Measurements from ENCODE around the gene TMX4. TPM values are rescaled to one million over a fixed set of nuclear protein-coding genes. Genes with fewer than 3 reads are reported as not detected.

TMX4 gene
- total RNA-seq, 1 experiment from 2014 or later: 21.2 TPM

GRCh38 chr20:7950387-7950786 is 69.2 kb downstream of the TMX4 start:
- no peak for DNase-seq
- intact Hi-C loops (cut with micrococcal nuclease; ENCODE audit: unreplicated experiment): no loop called here
- Mint-ChIP-seq H3K36me3 (ENCODE audit: insufficient read depth, unreplicated experiment) (no peaks in the 10 kb centered on the region), H3K4me3 (ENCODE audit: low read depth, unreplicated experiment) (no peak overlapping the region), H3K27me3 (ENCODE audit: unreplicated experiment) (peaks cover 40% of the 10 kb centered on the region), H3K4me1 (ENCODE audit: low read depth, unreplicated experiment) (no peaks in the 10 kb centered on the region), H3K27ac (ENCODE audit: unreplicated experiment) (no peak overlapping the region), H3K9me3 (ENCODE audit: low read depth, unreplicated experiment) (no peaks in the 10 kb centered on the region)
- CTCF ChIA-PET: no interaction called here
- no TSS peak for BruUV-seq (replicated peaks)
- no peak for TF ChIP-seq CTCF (IDR thresholded peaks at IDR 0.05; ENCODE audit: unreplicated experiment)

GRCh38 chr20:7943891-7944290 is 75.7 kb downstream of the TMX4 start:
- Mint-ChIP-seq H3K4me1 (ENCODE audit: low read depth, unreplicated experiment) (no peaks in the 10 kb centered on the region), H3K4me3 (ENCODE audit: low read depth, unreplicated experiment) (no peak overlapping the region), H3K36me3 (ENCODE audit: insufficient read depth, unreplicated experiment) (no peaks in the 10 kb centered on the region), H3K27me3 (ENCODE audit: unreplicated experiment) (peaks cover 25% of the 10 kb centered on the region), H3K27ac (ENCODE audit: unreplicated experiment) (no peak overlapping the region), H3K9me3 (ENCODE audit: low read depth, unreplicated experiment) (no peaks in the 10 kb centered on the region)
- CTCF ChIA-PET: no interaction called here
- TF ChIP-seq CTCF (IDR thresholded peaks at IDR 0.05; ENCODE audit: unreplicated experiment): no peak
- intact Hi-C loops (cut with micrococcal nuclease; ENCODE audit: unreplicated experiment): loop anchor here (5.0 kb wide), 1 partner anchor 43 kb away; no protein-coding TSS in a partner anchor
- no peak for DNase-seq
- no TSS peak for BruUV-seq (replicated peaks)

- Mint-ChIP-seq H3K4me1 (ENCODE audit: low read depth, unreplicated experiment) (no peaks in the 10 kb centered on the region), H3K4me3 (ENCODE audit: low read depth, unreplicated experiment) (no peak within 1 kb of the TSS), H3K27me3 (ENCODE audit: unreplicated experiment) (no peaks in the 10 kb centered on the region), H3K36me3 (ENCODE audit: insufficient read depth, unreplicated experiment) (no peaks in the 10 kb centered on the region), H3K9me3 (ENCODE audit: low read depth, unreplicated experiment) (no peaks in the 10 kb centered on the region), H3K27ac (ENCODE audit: unreplicated experiment) (no peak within 1 kb of the TSS)
- DNase-seq: no peak
- no TSS peak for BruUV-seq (replicated peaks)
- CTCF ChIA-PET: no interaction called here
- intact Hi-C loops (cut with micrococcal nuclease; ENCODE audit: unreplicated experiment): loop anchor here (5.0 kb wide), 1 partner anchor 47 kb away; no protein-coding TSS in a partner anchor
- no peak for TF ChIP-seq CTCF (IDR thresholded peaks at IDR 0.05; ENCODE audit: unreplicated experiment)
These were observed 79.2 kb downstream of the TMX4 start, which contains the start of gene HAO1 for GRCh38 chr20:7940341-7940740. HAO1 (minus strand) TSS chr20:7940458; CDS start chr20:7940422, 36 bp downstream.

GRCh38 chr20:7939663-7940062 is 79.9 kb downstream of the TMX4 start:
- H3K4me1 Mint-ChIP-seq (ENCODE audit: low read depth, unreplicated experiment): no peaks in the 10 kb centered on the region
- intact Hi-C loops (cut with micrococcal nuclease; ENCODE audit: unreplicated experiment): loop anchor here (5.0 kb wide), 1 partner anchor 48 kb away; no protein-coding TSS in a partner anchor
- no peaks in the 10 kb centered on the region for H3K9me3 Mint-ChIP-seq (ENCODE audit: low read depth, unreplicated experiment)
- no peak for TF ChIP-seq CTCF (IDR thresholded peaks at IDR 0.05; ENCODE audit: unreplicated experiment)
- H3K27ac Mint-ChIP-seq (ENCODE audit: unreplicated experiment): no peak overlapping the region
- no peaks in the 10 kb centered on the region for H3K27me3 Mint-ChIP-seq (ENCODE audit: unreplicated experiment)
- no TSS peak for BruUV-seq (replicated peaks)
- no peak for DNase-seq
- no peak overlapping the region for H3K4me3 Mint-ChIP-seq (ENCODE audit: low read depth, unreplicated experiment)
- CTCF ChIA-PET: no interaction called here
- H3K36me3 Mint-ChIP-seq (ENCODE audit: insufficient read depth, unreplicated experiment): no peaks in the 10 kb centered on the region

Data from Calu3 (cell line).